ENCODE results near the gene A1BG.

GRCh38 chr19:58354478-58355030, 1.3 kb upstream of the A1BG start:
- no peak for TF ChIP-seq POLR2A (IDR thresholded peaks at IDR 0.05; ENCODE audit: low read depth, low read length)
- TF ChIP-seq POLR2AphosphoS5 (IDR thresholded peaks at IDR 0.05; ENCODE audit: low read depth, low read length) = no peak
- no peak for TF ChIP-seq POU2F2 (IDR thresholded peaks at IDR 0.05; ENCODE audit: low read depth, low read length)
- no peak for TF ChIP-seq TAF1 (IDR thresholded peaks at IDR 0.05; ENCODE audit: low read depth, low read length)
- TF ChIP-seq SPI1 (IDR thresholded peaks at IDR 0.05; ENCODE audit: low read depth, low read length) = no peak
- no peak for TF ChIP-seq PAX5 (IDR thresholded peaks at IDR 0.05; ENCODE audit: insufficient read depth, low read length, severe bottlenecking)
